Stimulated activated CD4-positive, alpha-beta T cell treated with anti-CD3 and anti-CD28 coated beads, Interleukin-12 subunit alpha, Interleukin-12 subunit beta, amount 100 ng/mL, for 48 hours (primary cell): ENCODE results near the gene PANX2.
"Not testable (repeated sequence)": the region's sequence is repeated elsewhere in the genome, so short reads cannot be mapped to it uniquely, and the experiment has no call there.

Experiments
- DNase-seq, 3 donors: peaks; one replicate each; pipeline ENCODE4 v3.0.0-alpha.2; 2020; ENCODE audit warnings: low read depth in 2 of 3, low spot score in 1 of 3

PANX2 gene

GRCh38 chr22:50170453-50171318 is at the start of gene PANX2:
Gene PANX2, plus strand, starts transcription at chr22:50170731. Its CDS starts 0 bp downstream, at chr22:50170731.
- no peak for DNase-seq

GRCh38 chr22:50121202-50121740 is 49.3 kb upstream of the PANX2 start:
- no peak for DNase-seq

GRCh38 chr22:50123119-50123518 is 47.4 kb upstream of the PANX2 start:
- no peak for DNase-seq

GRCh38 chr22:50125029-50125428 is 45.5 kb upstream of the PANX2 start:
- DNase-seq = no peak

- no peak for DNase-seq
Measured at GRCh38 chr22:50129121-50129736, 41.3 kb upstream of the PANX2 start.

GRCh38 chr22:50131894-50132293 is 38.6 kb upstream of the PANX2 start:
- no peak for DNase-seq

- no peak for DNase-seq
Measured at GRCh38 chr22:50134481-50134880, 36.0 kb upstream of the PANX2 start.

GRCh38 chr22:50136581-50137015 is 33.9 kb upstream of the PANX2 start:
- no peak for DNase-seq

- DNase-seq = not testable (repeated sequence)
Measured at GRCh38 chr22:50137277-50137676, 33.3 kb upstream of the PANX2 start.

GRCh38 chr22:50138041-50138440 is 32.5 kb upstream of the PANX2 start:
- DNase-seq = no peak

- DNase-seq = no peak
Measured at GRCh38 chr22:50138988-50139387, 31.5 kb upstream of the PANX2 start.

GRCh38 chr22:50139843-50140415 is 30.6 kb upstream of the PANX2 start:
- no peak for DNase-seq

- no peak for DNase-seq
Measured at GRCh38 chr22:50140615-50141014, 29.9 kb upstream of the PANX2 start.

GRCh38 chr22:50141462-50141861 is 29.1 kb upstream of the PANX2 start:
- DNase-seq = no peak

- no peak for DNase-seq
Measured at GRCh38 chr22:50141891-50142363, 28.6 kb upstream of the PANX2 start.

- DNase-seq = no peak
Measured at GRCh38 chr22:50143096-50143495, 27.4 kb upstream of the PANX2 start.

- no peak for DNase-seq
Measured at GRCh38 chr22:50144005-50144614, 26.4 kb upstream of the PANX2 start.

GRCh38 chr22:50145721-50146438 is 24.7 kb upstream of the PANX2 start:
- DNase-seq = no peak

GRCh38 chr22:50146439-50147238 is 23.9 kb upstream of the PANX2 start:
- no peak for DNase-seq
